K562 (cell line): ENCODE data around the gene LAMB3. TPM values are rescaled to one million over a fixed set of nuclear protein-coding genes. Genes with fewer than 3 reads are reported as not detected.

Source experiments
- ATAC-seq: fragments of 200-7000 bp; cut with Tn5 transposase; 3 replicates; pipeline ENCODE4 v1.9.1; 2020; ENCODE audit warnings: moderate library complexity
- BruUV-seq: library from RNA; stranded (reverse); fragments of 400-500 nt; replicated peaks from 2 replicates; lab custom pipeline; 2021; lab: Mats Ljungman, UMichigan
- CTCF ChIA-PET: fragments of 300-600 bp; formaldehyde crosslinking; extraction: SDS; loops from one replicate; lab custom pipeline; 2021; ENCODE audit warnings: low intra/inter-chr PET ratio; lab: Yijun Ruan, JAX
- POLR2A ChIA-PET: fragments of 300-600, 350-650 bp; sonication (Branson Sonifier 250); formaldehyde crosslinking; extraction: SDS; loops from one replicate; lab custom pipeline; 2021; ENCODE audit warnings: antibody characterized with exemption, inconsistent platforms; lab: Yijun Ruan, JAX
- DNase-seq, 4 experiments: peaks; one replicate each; pipeline versions ENCODE4 v3.0.0 to v3.0.0-alpha.2; 2011 to 2018; ENCODE audit warnings: low spot score in 3 of 4, mixed read lengths in 3 of 4; ENCODE audit errors: extremely low read depth in 1 of 4
- FAIRE-seq: peaks from 2 replicates; lab custom pipeline; 2011; peaks lifted over from hg19 to GRCh38; lab: Jason Lieb, UNC
- H2AFZ ChIP-seq: 2 replicates; pipeline ENCODE4 v1.6.0; 2011; ENCODE audit warnings: low read depth, low read length, control low read depth, inconsistent platforms
- H3K27ac ChIP-seq: fragments of 200-600 bp; 3 replicates; pipeline ENCODE4 v1.8.0; 2011; ENCODE audit warnings: low read depth, mild to moderate bottlenecking, control low read depth, inconsistent platforms, low read length, moderate library complexity, mixed read lengths; ENCODE audit errors: extremely low read depth
- H3K27me3 ChIP-seq, 2 experiments: fragments of 300-600 bp in 1 of 2; 2 replicates in 1 of 2; 3 replicates in 1 of 2; pipeline versions ENCODE4 v1.6.0 to v1.8.0; 2011; ENCODE audit warnings: inconsistent platforms in 2 of 2, low read length in 2 of 2, mild to moderate bottlenecking in 1 of 2, mixed read lengths in 1 of 2, moderate library complexity in 1 of 2; ENCODE audit not compliant: control insufficient read depth in 2 of 2, insufficient read depth in 2 of 2
- H3K36me3 ChIP-seq: fragments of 300-600 bp; 3 replicates; pipeline ENCODE4 v1.8.0; 2011; ENCODE audit warnings: mild to moderate bottlenecking, low read length, inconsistent platforms; ENCODE audit not compliant: control insufficient read depth, insufficient read depth
- H3K4me1 ChIP-seq, 2 experiments: fragments of 200-600 bp in 1 of 2; replicated peaks in 1 of 2; 2 replicates in 1 of 2; 3 replicates in 1 of 2; pipeline versions ENCODE4 v1.5.1 to v1.8.0; 2011; ENCODE audit warnings: inconsistent platforms in 2 of 2, low read length in 2 of 2, mild to moderate bottlenecking in 1 of 2, mixed read lengths in 1 of 2, moderate library complexity in 1 of 2; ENCODE audit not compliant: control insufficient read depth in 2 of 2, insufficient read depth in 2 of 2
- H3K4me2 ChIP-seq: 2 replicates; pipeline ENCODE4 v1.6.1; 2011; ENCODE audit warnings: low read length, control low read depth, inconsistent platforms, mixed read lengths; ENCODE audit not compliant: insufficient read depth
- H3K4me3 ChIP-seq: fragments of 200-600 bp; sonication (generic), shearing (Covaris generic); 2 replicates; pipeline ENCODE4 v1.5.1; 2016; ENCODE audit warnings: control low read depth, inconsistent platforms
- H3K79me2 ChIP-seq: fragments of 200-600 bp; 3 replicates; pipeline ENCODE4 v1.8.0; 2011; ENCODE audit warnings: low read length, inconsistent platforms; ENCODE audit not compliant: control insufficient read depth, insufficient read depth
- H3K9ac ChIP-seq, 2 experiments: 2 replicates each; pipeline versions ENCODE4 v1.6.0 to v1.6.1; 2011; ENCODE audit warnings: low read depth in 2 of 2, low read length in 2 of 2, control low read depth in 1 of 2, inconsistent platforms in 1 of 2, mild to moderate bottlenecking in 1 of 2, mixed read lengths in 1 of 2; ENCODE audit not compliant: insufficient read depth in 1 of 2
- H3K9me1 ChIP-seq: one replicate; pipeline ENCODE4 v1.6.0; 2011; ENCODE audit warnings: inconsistent platforms, mild to moderate bottlenecking, low read length, moderate library complexity; ENCODE audit not compliant: control insufficient read depth, insufficient read depth
- H3K9me3 ChIP-seq: replicated peaks from 2 replicates; pipeline ENCODE4 v1.5.1; 2011; ENCODE audit warnings: low read depth, low read length, inconsistent platforms; ENCODE audit not compliant: control insufficient read depth, insufficient read depth
- H4K20me1 ChIP-seq: replicated peaks from 2 replicates; pipeline ENCODE4 v1.6.1; 2011; ENCODE audit warnings: low read length, inconsistent platforms, mixed read lengths; ENCODE audit not compliant: control insufficient read depth, insufficient read depth
- HEY1 ChIP-seq: fragments of 250-450 bp; sonication (Bioruptor Pico); IDR thresholded peaks from 2 replicates; pipeline ENCODE4 v1.5.0; 2020; ENCODE audit warnings: mild to moderate bottlenecking, moderate library complexity, borderline replicate concordance
- KDM5B ChIP-seq: fragments of 200-600 bp; sonication (generic); IDR thresholded peaks from 2 replicates; pipeline ENCODE4 v1.6.1; 2012; ENCODE audit warnings: low read depth, mild to moderate bottlenecking, moderate library complexity, low read length, control low read depth, inconsistent platforms; ENCODE audit not compliant: insufficient replicate concordance
- MEF2A ChIP-seq: IDR thresholded peaks from 2 replicates; pipeline ENCODE4 v1.6.1; 2011; ENCODE audit warnings: low read depth, mild to moderate bottlenecking, low read length, moderate library complexity; ENCODE audit not compliant: control insufficient read depth
- SP2 ChIP-seq: IDR thresholded peaks from 2 replicates; pipeline ENCODE4 v1.6.1; 2011; ENCODE audit warnings: mild to moderate bottlenecking, low read depth, low read length, moderate library complexity; ENCODE audit not compliant: poor library complexity, severe bottlenecking; ENCODE audit errors: extremely low read depth
- SUPT5H ChIP-seq: fragments of 450-650 bp; IDR thresholded peaks from 2 replicates; pipeline ENCODE4 v1.6.1; 2016
- TAF7 ChIP-seq: fragments of 450-650 bp; IDR thresholded peaks from 2 replicates; pipeline ENCODE4 v1.6.1; 2016; ENCODE audit warnings: missing genetic modification characterization, missing compliant biosample characterization
- YBX1 ChIP-seq: fragments of 450-650 bp; IDR thresholded peaks from 2 replicates; pipeline ENCODE4 v1.7.1; 2016; ENCODE audit warnings: mild to moderate bottlenecking
- ZNF324 ChIP-seq: fragments of 250-450 bp; sonication (Bioruptor Pico); IDR thresholded peaks from 2 replicates; pipeline ENCODE4 v1.4.0; 2020; ENCODE audit warnings: mild to moderate bottlenecking
- WGBS: fragments of 100-300 bp; shearing (Covaris generic); methylation state at CpG from one replicate; pipeline ENCODE4 v1.1.6; 2016; ENCODE audit warnings: low coverage, mixed read lengths; ENCODE audit not compliant: insufficient coverage; ENCODE audit errors: missing lambda C conversion rate; 5-methylcytosine and 5-hydroxymethylcytosine counted together
- in situ Hi-C: fragments of 300-500 bp; cut with MboI; formaldehyde crosslinking; loops from 4 replicates; pipeline ENCODE4 v1.15.0; 2018; ENCODE audit warnings: inconsistent platforms, mixed read lengths
- intact Hi-C: fragments of 100-400 bp; cut with micrococcal nuclease; formaldehyde crosslinking; loops from 2 replicates; pipeline ENCODE4 v1.14.2; 2022
- polyA plus RNA-seq, 8 experiments: library from polyadenylated mRNA; depleted of rRNA in 4 of 8; stranded (reverse) in 5 of 8; unstranded in 3 of 8; fragments of >200 nt; fragmentation: Nextera tagmentation in 2 of 8; fragmentation: Illumina TruSeq in 1 of 8; extraction: Ambion mirVana in 2 of 8; extraction: Trizol in 1 of 8; gene quantifications; 2 replicates each; pipeline versions ENCODE4 v1.2.1 to v1.2.3, GENCODE V29; 2011 to 2014; ENCODE audit warnings: inconsistent platforms in 1 of 8, missing spikeins in 1 of 8
- total RNA-seq, 7 experiments: library from RNA; depleted of rRNA in 6 of 7; stranded (reverse); fragments of >200 nt in 6 of 7; fragmentation: Illumina TruSeq in 2 of 7; extraction: Trizol in 2 of 7; gene quantifications; 2 replicates each; pipeline versions ENCODE4 v1.2.1 to v1.2.3, GENCODE V29; 2011 to 2021; ENCODE audit warnings: low replicate concordance in 1 of 7
- TF ChIP-seq, protein P1 (sequence below): fragments of 250-450 bp; sonication (Bioruptor Pico); IDR thresholded peaks from 2 replicates; pipeline ENCODE4 v1.5.1; 2021; ENCODE audit warnings: mild to moderate bottlenecking

The LAMB3 gene
- total and polyA plus RNA-seq, 9 of the 15 experiments (the other 6 are each of a cell fraction or from before 2014, with no cell fraction given): 0.08 to 1.3 (median 0.91) TPM

DNA sequence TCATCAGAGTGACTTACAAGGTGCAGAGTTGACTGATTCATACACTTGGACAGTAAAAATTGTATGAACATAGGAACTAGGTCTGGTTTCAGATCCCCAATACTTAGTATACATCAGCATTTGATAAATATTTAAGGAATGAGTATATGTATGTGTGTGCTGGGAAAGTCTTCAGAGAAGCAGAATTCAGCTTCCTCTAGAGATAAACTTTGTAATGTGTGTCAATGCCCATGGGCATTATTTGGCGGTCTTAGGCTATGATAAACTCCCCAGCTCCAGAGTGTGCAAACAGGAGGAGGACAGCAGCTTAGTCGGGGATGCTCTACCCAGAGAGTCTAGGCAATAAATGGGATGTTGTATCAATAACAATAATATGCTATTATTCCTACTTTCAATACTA is 71.6 kb downstream of the LAMB3 start:
- CTCF ChIA-PET: interaction anchor here (0.5 kb wide), 1 partner anchor 1144 kb away, joined by 4 read pairs; no protein-coding TSS in a partner anchor

DNA sequence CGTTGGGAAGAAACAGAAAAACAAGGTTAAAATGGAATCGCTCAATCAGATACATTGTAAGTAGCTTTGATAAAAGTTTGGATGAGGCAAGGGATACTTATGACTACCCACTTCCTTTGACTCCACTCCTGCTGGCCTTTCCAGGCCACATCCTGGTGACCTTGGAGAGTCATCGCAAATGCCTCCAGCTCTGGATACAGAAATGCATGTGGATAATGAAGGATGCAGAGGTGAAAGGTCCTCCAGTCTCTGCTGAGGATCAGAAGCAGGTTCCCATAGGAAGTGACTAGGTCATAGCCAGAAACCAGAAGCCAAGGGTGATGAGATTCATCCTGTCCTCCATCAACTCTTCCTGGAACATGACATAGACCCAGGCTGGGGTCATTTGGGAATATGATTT is 74.9 kb downstream of the LAMB3 start:
- intact Hi-C loops (loop anchor here (2.0 kb wide), 1 partner anchor 49 kb away; no protein-coding TSS in a partner anchor), in situ Hi-C loops (loop anchor here (5.0 to 25.0 kb wide), 2 partner anchors 120 to 410 kb away; no protein-coding TSS in a partner anchor)
- H3K9ac ChIP-seq: no peak overlapping the region
- no peak overlapping the region for H3K4me3 ChIP-seq
- WGBS: 0% methylated on average over 3 of the region's 3 CpGs
- no peak for TF ChIP-seq HEY1 (CRISPR knock-in tag)
- no peak for TF ChIP-seq YBX1
- no peak for TF ChIP-seq ZNF324 (CRISPR knock-in tag)
- TF ChIP-seq KDM5B: no peak
- TF ChIP-seq TAF7 (tag): no peak
- no peak for TF ChIP-seq SUPT5H
- TF ChIP-seq, protein P1, sequence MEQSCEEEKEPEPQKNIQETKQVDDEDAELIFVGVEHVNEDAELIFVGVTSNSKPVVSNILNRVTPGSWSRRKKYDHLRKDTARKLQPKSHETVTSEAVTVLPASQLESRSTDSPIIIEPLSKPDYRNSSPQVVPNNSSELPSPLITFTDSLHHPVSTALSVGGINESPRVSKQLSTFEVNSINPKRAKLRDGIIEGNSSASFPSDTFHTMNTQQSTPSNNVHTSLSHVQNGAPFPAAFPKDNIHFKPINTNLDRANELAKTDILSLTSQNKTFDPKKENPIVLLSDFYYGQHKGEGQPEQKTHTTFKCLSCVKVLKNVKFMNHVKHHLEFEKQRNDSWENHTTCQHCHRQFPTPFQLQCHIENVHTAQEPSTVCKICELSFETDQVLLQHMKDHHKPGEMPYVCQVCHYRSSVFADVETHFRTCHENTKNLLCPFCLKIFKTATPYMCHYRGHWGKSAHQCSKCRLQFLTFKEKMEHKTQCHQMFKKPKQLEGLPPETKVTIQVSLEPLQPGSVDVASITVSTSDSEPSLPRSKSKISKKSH (CRISPR knock-in tag): no peak
- no peaks in the 10 kb centered on the region for H3K79me2 ChIP-seq
- no peaks in the 10 kb centered on the region for H3K9me1 ChIP-seq
- H2AFZ ChIP-seq: no peak overlapping the region
- BruUV-seq: no TSS peak
- peaks cover 3% of the 10 kb centered on the region in 2 experiments; a peak in 2 of 5 replicates for H3K27me3 ChIP-seq
- no peaks in the 10 kb centered on the region for H3K36me3 ChIP-seq
- POLR2A ChIA-PET: interaction anchor here (0.5 kb wide), 1 partner anchor 385 kb away, joined by 3 read pairs; no protein-coding TSS in a partner anchor
- H3K27ac ChIP-seq: no peak overlapping the region
- CTCF ChIA-PET: interaction anchor here (1.1 to 4.9 kb wide), 5 partner anchors 51 to 246 kb away, joined by 3 to 64 read pairs (median 6); no protein-coding TSS in a partner anchor
- ATAC-seq (no peak), FAIRE-seq (no peak), DNase-seq (no peak)
- no peak overlapping the region for H3K4me2 ChIP-seq
- H3K9me3 ChIP-seq: no peaks in the 10 kb centered on the region
- H3K4me1 ChIP-seq: no peaks in the 10 kb centered on the region
- H4K20me1 ChIP-seq: 0 out of 2 replicates have a peak, but pooled peaks cover 5% of the 10 kb centered on the region

More for the DNA sequence above, 71.6 kb downstream of the LAMB3 start:
- FAIRE-seq (no peak), ATAC-seq (no peak)
- Histone ChIP-seq H3K4me1 (peaks cover 0 to under 1% of the 10 kb centered on the region in 2 experiments; a peak in 1 of 5 replicates), H3K4me2 (no peak overlapping the region), H3K4me3 (no peak overlapping the region)
- 0% methylated on average over 2 of the region's 2 CpGs for WGBS
- BruUV-seq: no TSS peak
- TF ChIP-seq MEF2A (no peak), SP2 (no peak)
- TF ChIP-seq, all 486 proteins: peak for 0
- Histone ChIP-seq H3K9me1 (no peaks in the 10 kb centered on the region), H3K79me2 (no peaks in the 10 kb centered on the region), H3K36me3 (no peaks in the 10 kb centered on the region), H3K9ac (no peak overlapping the region), H2AFZ (no peak overlapping the region), H3K27me3 (peaks cover 6 to 18% of the 10 kb centered on the region in 2 experiments; a peak in 4 of 5 replicates), H3K27ac (no peak overlapping the region), H4K20me1 (peaks cover 5% of the 10 kb centered on the region; the same call in 1 of the 2 replicates), H3K9me3 (no peaks in the 10 kb centered on the region)
- POLR2A ChIA-PET: no interaction called here
- no peak for DNase-seq
- in situ Hi-C loops: loop anchor here (25.0 kb wide), 1 partner anchor 407 kb away; no protein-coding TSS in a partner anchor
- intact Hi-C loops: loop anchor here (10.0 kb wide), 1 partner anchor 414 kb away; no protein-coding TSS in a partner anchor
